ENCODE data around the gene FKBP2. TPM values are rescaled to one million over a fixed set of nuclear protein-coding genes. Genes with fewer than 3 reads are reported as not detected.

Gene FKBP2
- total RNA-seq, 1 donor from 2014 or later = 54.7 TPM

DNA sequence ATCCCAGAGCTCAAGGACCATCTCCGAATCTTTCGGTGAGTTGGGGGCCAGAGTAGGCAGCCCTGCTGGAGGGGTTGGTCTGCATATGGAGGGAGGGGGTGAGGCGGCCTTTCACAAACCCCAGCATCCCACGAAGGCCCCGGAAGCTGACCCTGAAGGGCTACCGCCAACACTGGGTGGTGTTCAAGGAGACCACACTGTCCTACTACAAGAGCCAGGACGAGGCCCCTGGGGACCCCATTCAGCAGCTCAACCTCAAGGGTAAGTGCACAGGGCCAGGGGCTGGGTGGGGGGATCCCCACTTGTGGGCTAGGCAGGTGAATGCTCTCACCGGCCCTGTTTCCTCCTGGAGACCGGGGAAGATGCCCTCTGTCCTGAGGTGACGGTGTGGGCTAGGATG is 21.1 kb upstream of the FKBP2 start:
- peaks cover 2% of the 10 kb centered on the region for H3K4me1 Mint-ChIP-seq (ENCODE audit: unreplicated experiment)
- TF ChIP-seq, protein P1, sequence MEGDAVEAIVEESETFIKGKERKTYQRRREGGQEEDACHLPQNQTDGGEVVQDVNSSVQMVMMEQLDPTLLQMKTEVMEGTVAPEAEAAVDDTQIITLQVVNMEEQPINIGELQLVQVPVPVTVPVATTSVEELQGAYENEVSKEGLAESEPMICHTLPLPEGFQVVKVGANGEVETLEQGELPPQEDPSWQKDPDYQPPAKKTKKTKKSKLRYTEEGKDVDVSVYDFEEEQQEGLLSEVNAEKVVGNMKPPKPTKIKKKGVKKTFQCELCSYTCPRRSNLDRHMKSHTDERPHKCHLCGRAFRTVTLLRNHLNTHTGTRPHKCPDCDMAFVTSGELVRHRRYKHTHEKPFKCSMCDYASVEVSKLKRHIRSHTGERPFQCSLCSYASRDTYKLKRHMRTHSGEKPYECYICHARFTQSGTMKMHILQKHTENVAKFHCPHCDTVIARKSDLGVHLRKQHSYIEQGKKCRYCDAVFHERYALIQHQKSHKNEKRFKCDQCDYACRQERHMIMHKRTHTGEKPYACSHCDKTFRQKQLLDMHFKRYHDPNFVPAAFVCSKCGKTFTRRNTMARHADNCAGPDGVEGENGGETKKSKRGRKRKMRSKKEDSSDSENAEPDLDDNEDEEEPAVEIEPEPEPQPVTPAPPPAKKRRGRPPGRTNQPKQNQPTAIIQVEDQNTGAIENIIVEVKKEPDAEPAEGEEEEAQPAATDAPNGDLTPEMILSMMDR (IDR thresholded peaks at IDR 0.05) = no peak

DNA sequence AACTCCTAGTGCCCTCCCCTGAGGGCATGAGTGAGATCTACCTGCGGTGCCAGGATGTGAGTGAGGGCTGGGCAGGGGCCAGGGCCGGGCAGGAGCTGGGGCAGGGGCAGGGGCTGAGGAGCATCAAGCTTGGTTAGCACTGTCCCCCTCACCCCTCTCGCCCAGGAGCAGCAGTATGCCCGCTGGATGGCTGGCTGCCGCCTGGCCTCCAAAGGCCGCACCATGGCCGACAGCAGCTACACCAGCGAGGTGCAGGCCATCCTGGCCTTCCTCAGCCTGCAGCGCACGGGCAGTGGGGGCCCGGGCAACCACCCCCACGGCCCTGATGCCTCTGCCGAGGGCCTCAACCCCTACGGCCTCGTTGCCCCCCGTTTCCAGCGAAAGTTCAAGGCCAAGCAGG is 20.6 kb upstream of the FKBP2 start:
- DNase-seq (ENCODE audit: extremely low spot score, unreplicated experiment) = no peak
- no peaks in the 10 kb centered on the region for H3K9me3 Mint-ChIP-seq (ENCODE audit: unreplicated experiment)
- no peak overlapping the region for H3K27ac Mint-ChIP-seq (ENCODE audit: unreplicated experiment)
- H3K27me3 Mint-ChIP-seq (ENCODE audit: unreplicated experiment) = no peaks in the 10 kb centered on the region
- no peaks in the 10 kb centered on the region for H3K36me3 Mint-ChIP-seq (ENCODE audit: unreplicated experiment)
- TF ChIP-seq, protein P1 (IDR thresholded peaks at IDR 0.05) = no peak
- H3K4me3 Mint-ChIP-seq (ENCODE audit: unreplicated experiment) = no peak overlapping the region
- peaks cover 6% of the 10 kb centered on the region for H3K4me1 Mint-ChIP-seq (ENCODE audit: unreplicated experiment)

More for the DNA sequence above, 21.1 kb upstream of the FKBP2 start:
- Mint-ChIP-seq H3K4me3 (ENCODE audit: unreplicated experiment) (no peak overlapping the region), H3K9me3 (ENCODE audit: unreplicated experiment) (no peaks in the 10 kb centered on the region), H3K27ac (ENCODE audit: unreplicated experiment) (no peak overlapping the region), H3K36me3 (ENCODE audit: unreplicated experiment) (no peaks in the 10 kb centered on the region), H3K27me3 (ENCODE audit: unreplicated experiment) (no peaks in the 10 kb centered on the region)
- DNase-seq (ENCODE audit: extremely low spot score, unreplicated experiment) = no peak

DNA sequence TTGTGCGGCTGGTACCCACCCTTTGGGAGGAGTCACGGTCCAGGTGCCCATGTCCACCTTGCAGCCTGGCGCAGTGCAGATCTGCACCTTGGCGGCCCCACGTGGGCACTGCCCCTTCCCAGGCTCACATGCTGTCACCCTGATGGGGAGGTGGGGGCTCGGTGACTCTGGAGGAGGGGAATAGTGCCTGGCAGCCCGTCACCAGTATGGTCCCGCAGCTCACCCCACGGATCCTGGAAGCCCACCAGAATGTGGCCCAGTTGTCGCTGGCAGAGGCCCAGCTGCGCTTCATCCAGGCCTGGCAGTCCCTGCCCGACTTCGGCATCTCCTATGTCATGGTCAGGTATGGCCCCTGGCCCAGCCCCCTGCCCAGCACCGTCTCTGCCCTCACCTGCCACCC is 20.1 kb upstream of the FKBP2 start:
- Mint-ChIP-seq H3K27me3 (ENCODE audit: unreplicated experiment) (no peaks in the 10 kb centered on the region), H3K36me3 (ENCODE audit: unreplicated experiment) (no peaks in the 10 kb centered on the region), H3K4me1 (ENCODE audit: unreplicated experiment) (peaks cover 8% of the 10 kb centered on the region), H3K9me3 (ENCODE audit: unreplicated experiment) (no peaks in the 10 kb centered on the region), H3K27ac (ENCODE audit: unreplicated experiment) (no peak overlapping the region), H3K4me3 (ENCODE audit: unreplicated experiment) (no peak overlapping the region)
- TF ChIP-seq, protein P1 (IDR thresholded peaks at IDR 0.05) = no peak
- DNase-seq (ENCODE audit: extremely low spot score, unreplicated experiment) = no peak

DNA sequence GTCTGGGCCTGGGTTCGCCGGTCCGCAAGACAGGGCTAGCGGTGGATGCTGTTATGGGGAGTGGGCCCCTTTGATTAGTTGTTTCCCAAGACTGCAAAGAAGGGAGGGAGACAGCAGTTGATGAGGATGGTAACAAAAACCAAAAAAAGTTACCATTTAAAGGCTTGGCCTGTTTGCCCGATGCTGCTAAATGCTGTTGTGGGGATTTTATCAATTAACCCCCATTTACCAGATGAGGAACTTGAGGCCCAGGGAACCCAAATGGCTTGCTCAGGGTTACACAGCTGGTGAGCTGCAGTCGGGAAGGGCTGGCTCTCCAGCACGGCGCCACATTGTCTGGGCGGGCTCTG is 18.3 kb upstream of the FKBP2 start:
- H3K4me1 Mint-ChIP-seq (ENCODE audit: unreplicated experiment) = peaks cover 17% of the 10 kb centered on the region
- no peak overlapping the region for H3K27ac Mint-ChIP-seq (ENCODE audit: unreplicated experiment)
- H3K4me3 Mint-ChIP-seq (ENCODE audit: unreplicated experiment) = no peak overlapping the region
- H3K27me3 Mint-ChIP-seq (ENCODE audit: unreplicated experiment) = no peaks in the 10 kb centered on the region
- no peak for DNase-seq (ENCODE audit: extremely low spot score, unreplicated experiment)
- no peaks in the 10 kb centered on the region for H3K9me3 Mint-ChIP-seq (ENCODE audit: unreplicated experiment)
- no peaks in the 10 kb centered on the region for H3K36me3 Mint-ChIP-seq (ENCODE audit: unreplicated experiment)
- TF ChIP-seq, protein P1 (IDR thresholded peaks at IDR 0.05) = no peak

DNA sequence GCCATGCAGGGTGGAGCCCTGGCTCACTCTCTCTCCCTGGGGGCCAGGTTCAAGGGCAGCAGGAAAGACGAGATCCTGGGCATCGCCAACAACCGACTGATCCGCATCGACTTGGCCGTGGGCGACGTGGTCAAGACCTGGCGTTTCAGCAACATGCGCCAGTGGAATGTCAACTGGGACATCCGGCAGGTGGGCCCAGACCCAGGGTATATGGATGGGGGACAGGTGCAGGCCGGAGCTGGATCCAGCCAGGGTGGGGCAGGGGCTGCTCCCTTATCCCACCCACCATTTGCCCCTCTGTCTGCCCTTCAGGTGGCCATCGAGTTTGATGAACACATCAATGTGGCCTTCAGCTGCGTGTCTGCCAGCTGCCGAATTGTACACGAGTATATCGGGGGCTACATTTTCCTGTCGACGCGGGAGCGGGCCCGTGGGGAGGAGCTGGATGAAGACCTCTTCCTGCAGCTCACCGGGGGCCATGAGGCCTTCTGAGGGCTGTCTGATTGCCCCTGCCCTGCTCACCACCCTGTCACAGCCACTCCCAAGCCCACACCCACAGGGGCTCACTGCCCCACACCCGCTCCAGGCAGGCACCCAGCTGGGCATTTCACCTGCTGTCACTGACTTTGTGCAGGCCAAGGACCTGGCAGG is 17.8 kb upstream of the FKBP2 start:
- no peak for DNase-seq (ENCODE audit: extremely low spot score, unreplicated experiment)
- no peaks in the 10 kb centered on the region for H3K27me3 Mint-ChIP-seq (ENCODE audit: unreplicated experiment)
- H3K4me3 Mint-ChIP-seq (ENCODE audit: unreplicated experiment) = no peak overlapping the region
- peaks cover 18% of the 10 kb centered on the region for H3K4me1 Mint-ChIP-seq (ENCODE audit: unreplicated experiment)
- TF ChIP-seq, protein P1 (IDR thresholded peaks at IDR 0.05) = no peak
- no peaks in the 10 kb centered on the region for H3K9me3 Mint-ChIP-seq (ENCODE audit: unreplicated experiment)
- no peaks in the 10 kb centered on the region for H3K36me3 Mint-ChIP-seq (ENCODE audit: unreplicated experiment)
- no peak overlapping the region for H3K27ac Mint-ChIP-seq (ENCODE audit: unreplicated experiment)

All from osteocyte (in vitro differentiated cells).